Prostate gland (tissue), 2 donors: ENCODE measurements around the gene UFC1.

Experiments used
- POLR2A ChIP-seq: fragments of 450-650 bp; IDR thresholded peaks from one replicate; pipeline ENCODE4 v1.6.1; 2016; ENCODE audit warnings: antibody characterized with exemption, mild to moderate bottlenecking
- TF ChIP-seq, protein P1 (sequence below), 4 experiments: fragments of 200-600 bp in 2 of 4; fragments of 450-650 bp in 2 of 4; sonication (generic) in 2 of 4; IDR thresholded peaks; 1 replicate in 3 of 4; 2 replicates in 1 of 4; pipeline ENCODE4 v1.5.1; 2016 to 2019; ENCODE audit warnings: antibody characterized with exemption in 4 of 4, mild to moderate bottlenecking in 2 of 4, moderate library complexity in 2 of 4

- no peak for TF ChIP-seq POLR2A
- TF ChIP-seq, protein P1, sequence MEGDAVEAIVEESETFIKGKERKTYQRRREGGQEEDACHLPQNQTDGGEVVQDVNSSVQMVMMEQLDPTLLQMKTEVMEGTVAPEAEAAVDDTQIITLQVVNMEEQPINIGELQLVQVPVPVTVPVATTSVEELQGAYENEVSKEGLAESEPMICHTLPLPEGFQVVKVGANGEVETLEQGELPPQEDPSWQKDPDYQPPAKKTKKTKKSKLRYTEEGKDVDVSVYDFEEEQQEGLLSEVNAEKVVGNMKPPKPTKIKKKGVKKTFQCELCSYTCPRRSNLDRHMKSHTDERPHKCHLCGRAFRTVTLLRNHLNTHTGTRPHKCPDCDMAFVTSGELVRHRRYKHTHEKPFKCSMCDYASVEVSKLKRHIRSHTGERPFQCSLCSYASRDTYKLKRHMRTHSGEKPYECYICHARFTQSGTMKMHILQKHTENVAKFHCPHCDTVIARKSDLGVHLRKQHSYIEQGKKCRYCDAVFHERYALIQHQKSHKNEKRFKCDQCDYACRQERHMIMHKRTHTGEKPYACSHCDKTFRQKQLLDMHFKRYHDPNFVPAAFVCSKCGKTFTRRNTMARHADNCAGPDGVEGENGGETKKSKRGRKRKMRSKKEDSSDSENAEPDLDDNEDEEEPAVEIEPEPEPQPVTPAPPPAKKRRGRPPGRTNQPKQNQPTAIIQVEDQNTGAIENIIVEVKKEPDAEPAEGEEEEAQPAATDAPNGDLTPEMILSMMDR (IDR thresholded peaks at IDR 0.05) = no peak
Measured at GRCh38 chr1:161172349-161172748, 18.6 kb downstream of the UFC1 start.
